A673 (cell line): ENCODE measurements around the gene SLC9A8.

ENCODE experiments used
- CTCF ChIP-seq: fragments of 300-800, 200-600 bp; sonication (generic); conservative IDR thresholded peaks from 2 replicates; pipeline ENCODE4 v1.5.1; 2017; ENCODE audit warnings: low read depth, mild to moderate bottlenecking, antibody characterized with exemption, low read length, moderate library complexity, mixed read lengths
- EZH2 ChIP-seq: fragments of 200-600 bp; sonication (generic); IDR thresholded peaks from 2 replicates; pipeline ENCODE4 v1.6.1; 2017; ENCODE audit warnings: borderline replicate concordance, low read depth, mild to moderate bottlenecking, mixed read lengths, antibody characterized with exemption, low read length; ENCODE audit not compliant: poor library complexity, severe bottlenecking

GRCh38 chr20:49798718-49799117 is 13.9 kb upstream of the SLC9A8 start:
- no peak for TF ChIP-seq CTCF
- no peak for TF ChIP-seq EZH2
